Endodermal cell (in vitro differentiated cells): ENCODE measurements around the gene TPPP. TPM values are rescaled to one million over a fixed set of nuclear protein-coding genes. Genes with fewer than 3 reads are reported as not detected.

ENCODE experiments used
- DNase-seq: peaks from one replicate; pipeline ENCODE4 v3.0.0-alpha.2; 2017
- H3K27ac ChIP-seq: 2 replicates; pipeline ENCODE4 v1.5.1; 2013; ENCODE audit warnings: mild to moderate bottlenecking, low read depth, low read length, moderate library complexity
- H3K27me3 ChIP-seq: 2 replicates; pipeline ENCODE4 v1.6.1; 2013; ENCODE audit warnings: mild to moderate bottlenecking, low read length, moderate library complexity; ENCODE audit not compliant: insufficient read depth, control insufficient read depth, poor library complexity, severe bottlenecking
- H3K36me3 ChIP-seq: 2 replicates; pipeline ENCODE4 v1.7.0; 2013; ENCODE audit warnings: mild to moderate bottlenecking, low read length, moderate library complexity; ENCODE audit not compliant: control insufficient read depth, insufficient read depth
- H3K4me1 ChIP-seq: one replicate; pipeline ENCODE4 v1.7.0; 2013; ENCODE audit warnings: low read length; ENCODE audit not compliant: control insufficient read depth, insufficient read depth
- H3K4me3 ChIP-seq: 2 replicates; pipeline ENCODE4 v1.5.1; 2013; ENCODE audit warnings: mild to moderate bottlenecking, low read length, moderate library complexity
- H3K9ac ChIP-seq: 2 replicates; pipeline ENCODE4 v1.6.1; 2013; ENCODE audit warnings: mild to moderate bottlenecking, low read length, moderate library complexity; ENCODE audit not compliant: poor library complexity, severe bottlenecking; ENCODE audit errors: extremely low read depth
- H3K9me3 ChIP-seq: 2 replicates; pipeline ENCODE4 v1.6.1; 2013; ENCODE audit warnings: mild to moderate bottlenecking, low read length, moderate library complexity; ENCODE audit not compliant: control insufficient read depth
- H3K27ac Mint-ChIP-seq: 2 replicates; pipeline ENCODE4 v1.8.0; 2020; ENCODE audit warnings: mixed read lengths
- H3K27me3 Mint-ChIP-seq: 2 replicates; pipeline ENCODE4 v1.8.0; 2021; ENCODE audit warnings: mild to moderate bottlenecking, mixed read lengths; ENCODE audit not compliant: insufficient read depth
- H3K36me3 Mint-ChIP-seq: 2 replicates; pipeline ENCODE4 v1.8.0; 2020; ENCODE audit warnings: low read depth, mixed read lengths
- H3K4me1 Mint-ChIP-seq: 2 replicates; pipeline ENCODE4 v1.8.0; 2020; ENCODE audit warnings: mixed read lengths
- H3K4me3 Mint-ChIP-seq: 2 replicates; pipeline ENCODE4 v1.8.0; 2020; ENCODE audit warnings: mild to moderate bottlenecking, moderate library complexity, mixed read lengths
- H3K9me3 Mint-ChIP-seq: 2 replicates; pipeline ENCODE4 v1.8.0; 2020; ENCODE audit warnings: mild to moderate bottlenecking, mixed read lengths
- WGBS, 2 experiments: methylation state at CpG; one replicate each; pipeline versions ENCODE4 v1.1.5 to v1.1.7; 2013; ENCODE audit warnings: missing lambda C conversion rate in 2 of 2, mixed read lengths in 1 of 2; ENCODE audit not compliant: insufficient coverage in 1 of 2, insufficient read length in 1 of 2; 5-methylcytosine and 5-hydroxymethylcytosine counted together
- total RNA-seq, 2 donors: library from RNA; stranded (reverse); fragmentation: NEBNext Ultra II Directional in 1 of 2; extraction: Animal tissue kit (Norgen Biotek cat#: 25700) in 1 of 2; gene quantifications; 2 replicates in 1 of 2; 3 replicates in 1 of 2; pipeline ENCODE4 v1.2.1, GENCODE V29; 2021
- TF ChIP-seq, protein P1 (sequence below): fragments of 200-600 bp; sonication (generic); conservative IDR thresholded peaks from 2 replicates; pipeline ENCODE4 v1.5.0; 2021; ENCODE audit warnings: antibody characterized with exemption, mild to moderate bottlenecking

Gene TPPP
- total RNA-seq, 2 donors from 2014 or later: 0.22 to 0.70 TPM

DNA sequence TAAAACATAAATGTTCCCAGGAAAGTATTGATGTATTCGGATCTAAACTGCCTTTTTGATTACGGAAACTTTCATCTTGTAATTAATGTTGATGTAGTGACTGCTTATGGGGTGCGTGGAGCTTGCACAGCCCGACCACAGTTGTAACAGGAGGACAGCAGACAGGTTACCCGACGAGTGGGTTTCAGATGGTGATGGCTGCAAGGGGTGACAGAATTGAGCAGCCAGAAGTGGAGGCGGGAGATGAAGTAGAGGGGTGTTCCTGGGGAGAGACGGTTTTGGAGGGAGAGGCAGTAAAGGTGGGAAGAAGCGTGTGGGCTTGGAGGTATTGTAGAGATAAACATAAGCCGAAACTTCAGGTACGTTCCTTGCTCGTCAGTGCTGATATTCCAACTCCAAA lies 75.3 kb downstream of the TPPP start:
- Mint-ChIP-seq H3K4me3 (no peak overlapping the region), H3K36me3 (peaks cover 55% of the 10 kb centered on the region), H3K27me3 (no peaks in the 10 kb centered on the region), H3K4me1 (peaks cover 3% of the 10 kb centered on the region), H3K27ac (no peak overlapping the region), H3K9me3 (peaks cover 16% of the 10 kb centered on the region)
- WGBS, 2 experiments: 95 to 98% methylated on average over 8 to 12 of the region's 12 CpGs
- Histone ChIP-seq H3K4me3 (no peak overlapping the region), H3K9ac (no peak overlapping the region), H3K36me3 (peaks cover 40% of the 10 kb centered on the region), H3K9me3 (peaks cover 12% of the 10 kb centered on the region), H3K27ac (no peak overlapping the region), H3K27me3 (no peaks in the 10 kb centered on the region), H3K4me1 (no peaks in the 10 kb centered on the region)
- TF ChIP-seq, protein P1, sequence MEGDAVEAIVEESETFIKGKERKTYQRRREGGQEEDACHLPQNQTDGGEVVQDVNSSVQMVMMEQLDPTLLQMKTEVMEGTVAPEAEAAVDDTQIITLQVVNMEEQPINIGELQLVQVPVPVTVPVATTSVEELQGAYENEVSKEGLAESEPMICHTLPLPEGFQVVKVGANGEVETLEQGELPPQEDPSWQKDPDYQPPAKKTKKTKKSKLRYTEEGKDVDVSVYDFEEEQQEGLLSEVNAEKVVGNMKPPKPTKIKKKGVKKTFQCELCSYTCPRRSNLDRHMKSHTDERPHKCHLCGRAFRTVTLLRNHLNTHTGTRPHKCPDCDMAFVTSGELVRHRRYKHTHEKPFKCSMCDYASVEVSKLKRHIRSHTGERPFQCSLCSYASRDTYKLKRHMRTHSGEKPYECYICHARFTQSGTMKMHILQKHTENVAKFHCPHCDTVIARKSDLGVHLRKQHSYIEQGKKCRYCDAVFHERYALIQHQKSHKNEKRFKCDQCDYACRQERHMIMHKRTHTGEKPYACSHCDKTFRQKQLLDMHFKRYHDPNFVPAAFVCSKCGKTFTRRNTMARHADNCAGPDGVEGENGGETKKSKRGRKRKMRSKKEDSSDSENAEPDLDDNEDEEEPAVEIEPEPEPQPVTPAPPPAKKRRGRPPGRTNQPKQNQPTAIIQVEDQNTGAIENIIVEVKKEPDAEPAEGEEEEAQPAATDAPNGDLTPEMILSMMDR: no peak
- DNase-seq: no peak

DNA sequence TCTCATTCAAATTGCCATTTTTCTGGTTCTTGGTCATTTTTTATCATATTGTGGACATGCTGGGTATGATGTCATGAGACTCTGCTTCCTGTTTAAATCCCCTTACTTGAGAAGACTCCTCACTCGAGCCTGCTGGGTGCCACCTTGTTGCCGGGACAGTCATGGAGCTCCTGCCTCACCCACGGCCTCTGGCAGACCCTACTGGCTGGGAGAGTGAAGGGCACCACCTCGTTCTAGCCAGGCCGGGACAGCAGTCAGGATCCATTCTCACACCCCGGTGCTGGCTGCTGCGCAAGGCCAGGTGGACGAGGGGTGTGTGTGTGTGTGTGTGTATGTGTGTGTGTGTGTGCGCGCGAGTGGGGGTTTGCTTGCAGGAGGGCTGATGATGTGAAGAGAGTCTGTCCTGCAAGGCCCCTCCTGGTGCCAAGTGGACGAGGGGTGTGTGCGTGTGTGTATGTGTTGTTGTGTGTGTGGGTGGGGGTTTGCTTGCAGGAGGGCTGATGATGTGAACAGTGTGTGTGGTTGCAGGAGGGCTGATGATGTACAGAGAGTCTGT lies 76.6 kb downstream of the TPPP start:
- Histone ChIP-seq H3K4me3 (no peak overlapping the region), H3K27ac (no peak overlapping the region), H3K4me1 (no peaks in the 10 kb centered on the region), H3K9me3 (peaks cover 12% of the 10 kb centered on the region), H3K27me3 (no peaks in the 10 kb centered on the region), H3K36me3 (peaks cover 40% of the 10 kb centered on the region), H3K9ac (no peak overlapping the region)
- WGBS, 2 experiments: 46 to 81% methylated on average over 5 to 13 of the region's 13 CpGs
- H3K36me3 Mint-ChIP-seq: peaks cover 51% of the 10 kb centered on the region
- peak; percentile 63 for DNase-seq
- TF ChIP-seq, protein P1: peak; percentile 51
- H3K9me3 Mint-ChIP-seq: peaks cover 19% of the 10 kb centered on the region
- no peaks in the 10 kb centered on the region for H3K27me3 Mint-ChIP-seq
- H3K4me1 Mint-ChIP-seq: peaks cover 6% of the 10 kb centered on the region
- no peak overlapping the region for H3K27ac Mint-ChIP-seq
- no peak overlapping the region for H3K4me3 Mint-ChIP-seq

DNA sequence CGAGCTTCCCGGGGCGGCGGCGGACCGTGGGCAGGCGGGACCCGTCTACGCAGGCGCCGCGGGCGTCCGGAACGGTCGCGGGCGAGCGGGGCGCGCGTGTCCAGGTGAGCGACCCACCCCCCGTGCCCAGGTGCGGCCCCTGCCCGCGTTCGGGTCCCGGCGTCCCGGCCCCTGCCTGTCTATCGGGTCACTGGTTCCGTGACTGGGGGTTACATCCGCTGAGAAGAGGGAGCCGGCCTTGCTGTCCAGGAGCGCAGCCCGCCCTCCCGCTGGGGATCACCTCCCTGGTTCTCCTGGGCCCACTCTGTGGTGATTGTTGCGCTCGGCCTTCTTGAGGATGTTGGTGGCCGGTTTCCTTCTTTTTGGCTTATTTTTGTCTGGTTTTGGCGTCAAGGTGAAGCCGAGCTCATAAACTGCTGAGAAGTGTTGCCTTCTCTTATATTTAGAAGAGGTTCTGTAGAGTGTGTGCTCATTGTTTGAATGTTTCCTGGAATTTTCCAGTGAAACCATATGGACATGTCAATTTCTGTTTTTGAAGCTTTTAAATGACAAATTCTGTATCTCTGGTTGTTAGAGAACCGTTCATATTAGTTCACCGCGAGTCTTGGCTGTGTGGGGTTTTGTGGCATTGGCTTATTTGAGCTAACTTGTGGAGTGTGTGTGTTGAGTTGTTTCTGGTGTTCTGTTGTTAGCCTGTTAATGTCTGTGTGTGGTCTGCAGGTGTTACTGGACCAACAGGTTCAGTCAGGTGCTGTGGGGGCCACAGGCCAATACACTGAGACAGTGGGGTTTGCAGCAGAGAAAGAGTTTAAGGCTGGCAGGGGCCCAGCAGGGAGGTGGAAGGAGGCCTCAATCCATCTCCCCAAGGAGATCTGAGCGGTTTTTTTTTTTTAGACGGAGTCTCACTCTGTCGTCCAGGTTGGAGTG lies 80.4 kb downstream of the TPPP start:
- peak; percentile 76 for DNase-seq
- H3K27ac ChIP-seq: no peak overlapping the region
- TF ChIP-seq, protein P1: no peak
- Mint-ChIP-seq H3K4me3 (peak overlapping the region; percentile 78), H3K4me1 (peaks cover 6% of the 10 kb centered on the region), H3K9me3 (peaks cover 19% of the 10 kb centered on the region), H3K27ac (peak overlapping the region; percentile 84), H3K27me3 (no peaks in the 10 kb centered on the region), H3K36me3 (peaks cover 28% of the 10 kb centered on the region)
- peak overlapping the region; percentile 27 for H3K9ac ChIP-seq
- H3K27me3 ChIP-seq: no peaks in the 10 kb centered on the region
- peak overlapping the region; percentile 87 for H3K4me3 ChIP-seq
- 10 to 12% methylated on average over 41 to 49 of the region's 49 CpGs for WGBS, 2 experiments
- peaks cover 12% of the 10 kb centered on the region for H3K9me3 ChIP-seq
- peaks cover 3% of the 10 kb centered on the region for H3K4me1 ChIP-seq
- H3K36me3 ChIP-seq: peaks cover 13% of the 10 kb centered on the region
